Aorta (tissue), 5 donors: ENCODE measurements around the gene MANBA. TPM values are rescaled to one million over a fixed set of nuclear protein-coding genes. Genes with fewer than 3 reads are reported as not detected.

Experiments
- ATAC-seq: fragments of 200-7000 bp; cut with Tn5 transposase; one replicate; pipeline ENCODE4 v1.9.1; 2022; ENCODE audit warnings: moderate library complexity; ENCODE audit not compliant: low FRiP score
- DNase-seq, 2 donors: peaks; one replicate each; pipeline ENCODE4 v3.0.0-alpha.2; 2020
- H3K27ac ChIP-seq, 2 donors: one replicate each; pipeline ENCODE4 v1.5.1; 2013; ENCODE audit warnings: low read length in 2 of 2, mild to moderate bottlenecking in 2 of 2, moderate library complexity in 2 of 2, control low read depth in 1 of 2, inconsistent platforms in 1 of 2, low read depth in 1 of 2
- H3K27me3 ChIP-seq, 2 donors: one replicate each; pipeline ENCODE4 v1.6.1; 2013; ENCODE audit warnings: control low read depth in 1 of 2, low read length in 1 of 2, mild to moderate bottlenecking in 1 of 2, moderate library complexity in 1 of 2; ENCODE audit not compliant: insufficient read depth in 2 of 2, control insufficient read depth in 1 of 2
- H3K36me3 ChIP-seq, 2 donors: one replicate each; pipeline ENCODE4 v1.6.1; 2013; ENCODE audit warnings: control low read depth in 1 of 2, low read length in 1 of 2, mild to moderate bottlenecking in 1 of 2; ENCODE audit not compliant: insufficient read depth in 2 of 2, control insufficient read depth in 1 of 2
- H3K4me1 ChIP-seq, 2 donors: one replicate each; pipeline ENCODE4 v1.6.1; 2013; ENCODE audit warnings: low read length in 2 of 2, control low read depth in 1 of 2, mild to moderate bottlenecking in 1 of 2, moderate library complexity in 1 of 2; ENCODE audit not compliant: insufficient read depth in 2 of 2, control insufficient read depth in 1 of 2
- H3K4me3 ChIP-seq, 2 donors: one replicate each; pipeline ENCODE4 v1.5.1; 2013; ENCODE audit warnings: low read length in 2 of 2, control low read depth in 1 of 2, mild to moderate bottlenecking in 1 of 2
- H3K9me3 ChIP-seq: one replicate; pipeline ENCODE4 v1.6.1; 2013; ENCODE audit warnings: mild to moderate bottlenecking, low read length; ENCODE audit not compliant: control insufficient read depth
- WGBS, 2 donors: extraction: QIAGEN DNeasy Blood & Tissue Kit; methylation state at CpG; one replicate each; pipeline ENCODE4 v1.1.7; 2013; 5-methylcytosine and 5-hydroxymethylcytosine counted together
- intact Hi-C, 2 donors: fragments of 100-400 bp; cut with DNase I; formaldehyde crosslinking; loops; one replicate each; pipeline versions ENCODE4 v1.14.2 to v1.15.0; 2022
- polyA plus RNA-seq, 2 donors: library from polyadenylated mRNA; stranded (reverse); fragments of 200-250 nt; gene quantifications; one replicate each; pipeline ENCODE4 v1.2.3, GENCODE V29; 2013
- total RNA-seq, 2 donors: library from RNA; stranded (reverse); fragmentation: NEBNext Ultra II Directional; extraction: Animal tissue kit (Norgen Biotek cat#: 25700); gene quantifications; one replicate each; pipeline ENCODE4 v1.2.1, GENCODE V29; 2021
- donor health status: healthy with polysubstance abuse.
- donor health status: Bipolar disorder and iron deficiency.
- donor health status: DM: no; HTN: no; CAD: no.
- donor health status: DM: no; HTN: no; CAD: no.
- donor health status: DM: yes; HTN: yes; CAD: no.

Gene MANBA
- total and polyA plus RNA-seq, 4 donors, result 16.8 to 41.4 (median 20.4) TPM

- Histone ChIP-seq H3K4me3 (no peak overlapping the region), H3K9me3 (no peaks in the 10 kb centered on the region), H3K4me1 (no peaks in the 10 kb centered on the region), H3K36me3 (peaks cover 11% of the 10 kb centered on the region in 2 donors), H3K27ac (no peak overlapping the region), H3K27me3 (no peaks in the 10 kb centered on the region)
- ATAC-seq (no peak), DNase-seq (no peak)
- WGBS, 2 donors, result 86 to 90% methylated on average over 4 of the region's 4 CpGs
- intact Hi-C loops, result no loop called here
Observed at GRCh38 chr4:102599455-102599854, 161.3 kb downstream of the MANBA start.

- no peak for ATAC-seq
- no peak overlapping the region for H3K4me3 ChIP-seq
- 82 to 84% methylated on average over 6 of the region's 6 CpGs for WGBS, 2 donors
- intact Hi-C loops, result no loop called here
- no peak overlapping the region for H3K27ac ChIP-seq
- no peak for DNase-seq
- peaks cover 11% of the 10 kb centered on the region in 2 donors for H3K36me3 ChIP-seq
- no peaks in the 10 kb centered on the region for H3K27me3 ChIP-seq
- no peaks in the 10 kb centered on the region for H3K4me1 ChIP-seq
- H3K9me3 ChIP-seq, result no peaks in the 10 kb centered on the region
Observed at GRCh38 chr4:102598762-102599374, 161.9 kb downstream of the MANBA start.

GRCh38 chr4:102598086-102598761 is 162.5 kb downstream of the MANBA start:
- H3K4me3 ChIP-seq, result no peak overlapping the region
- H3K27ac ChIP-seq, result no peak overlapping the region
- H3K36me3 ChIP-seq, result peaks cover 11% of the 10 kb centered on the region in 2 donors
- no peaks in the 10 kb centered on the region for H3K4me1 ChIP-seq
- H3K27me3 ChIP-seq, result no peaks in the 10 kb centered on the region
- DNase-seq (no peak), ATAC-seq (no peak)
- intact Hi-C loops, result no loop called here
- H3K9me3 ChIP-seq, result no peaks in the 10 kb centered on the region
- 93 to 98% methylated on average over 1 of the region's 1 CpG for WGBS, 2 donors

GRCh38 chr4:102596532-102596931 is 164.2 kb downstream of the MANBA start:
- H3K4me1 ChIP-seq, result no peaks in the 10 kb centered on the region
- DNase-seq (no peak), ATAC-seq (no peak)
- WGBS, 2 donors, result 93 to 95% methylated on average over 4 of the region's 4 CpGs
- H3K4me3 ChIP-seq, result no peak overlapping the region
- intact Hi-C loops, result no loop called here
- no peaks in the 10 kb centered on the region for H3K27me3 ChIP-seq
- H3K9me3 ChIP-seq, result no peaks in the 10 kb centered on the region
- H3K36me3 ChIP-seq, result peaks cover 9% of the 10 kb centered on the region in 2 donors
- no peak overlapping the region for H3K27ac ChIP-seq

- ATAC-seq, result no peak
- no peaks in the 10 kb centered on the region for H3K9me3 ChIP-seq
- no peaks in the 10 kb centered on the region for H3K4me1 ChIP-seq
- no peak overlapping the region for H3K27ac ChIP-seq
- intact Hi-C loops, result no loop called here
- H3K36me3 ChIP-seq, result peaks cover 4 to 10% of the 10 kb centered on the region in 2 donors
- H3K4me3 ChIP-seq, result no peak overlapping the region
- H3K27me3 ChIP-seq, result no peaks in the 10 kb centered on the region
- 50 to 69% methylated on average over 2 of the region's 2 CpGs for WGBS, 2 donors
- no peak for DNase-seq
Observed at GRCh38 chr4:102594000-102594399, 166.8 kb downstream of the MANBA start.

GRCh38 chr4:102593147-102593546 is 167.6 kb downstream of the MANBA start:
- Histone ChIP-seq H3K4me3 (no peak overlapping the region), H3K27me3 (no peaks in the 10 kb centered on the region), H3K27ac (no peak overlapping the region), H3K36me3 (peaks cover 4 to 7% of the 10 kb centered on the region in 2 donors), H3K9me3 (no peaks in the 10 kb centered on the region), H3K4me1 (no peaks in the 10 kb centered on the region)
- DNase-seq (no peak), ATAC-seq (no peak)
- 89 to 93% methylated on average over 7 of the region's 7 CpGs for WGBS, 2 donors
- intact Hi-C loops, result no loop called here

- intact Hi-C loops, result no loop called here
- Histone ChIP-seq H3K9me3 (no peaks in the 10 kb centered on the region), H3K27ac (no peak overlapping the region), H3K4me3 (no peak overlapping the region), H3K27me3 (no peaks in the 10 kb centered on the region), H3K36me3 (peaks cover 4 to 9% of the 10 kb centered on the region in 2 donors), H3K4me1 (no peaks in the 10 kb centered on the region)
- ATAC-seq (no peak), DNase-seq (no peak)
Observed at GRCh38 chr4:102592256-102592655, 168.5 kb downstream of the MANBA start.

- intact Hi-C loops, result no loop called here
- no peaks in the 10 kb centered on the region for H3K4me1 ChIP-seq
- H3K4me3 ChIP-seq, result no peak overlapping the region
- ATAC-seq, result no peak
- peaks cover 8 to 10% of the 10 kb centered on the region in 2 donors for H3K36me3 ChIP-seq
- 58 to 60% methylated on average over 3 of the region's 3 CpGs for WGBS, 2 donors
- DNase-seq, result no peak
- no peaks in the 10 kb centered on the region for H3K9me3 ChIP-seq
- H3K27ac ChIP-seq, result no peak overlapping the region
- no peaks in the 10 kb centered on the region for H3K27me3 ChIP-seq
Observed at GRCh38 chr4:102589743-102590142, 171.0 kb downstream of the MANBA start.

GRCh38 chr4:102586644-102587021 is 174.1 kb downstream of the MANBA start:
- H3K27me3 ChIP-seq, result no peaks in the 10 kb centered on the region
- ATAC-seq, result no peak
- no peaks in the 10 kb centered on the region for H3K4me1 ChIP-seq
- 90 to 91% methylated on average over 4 of the region's 4 CpGs for WGBS, 2 donors
- intact Hi-C loops, result no loop called here
- no peaks in the 10 kb centered on the region for H3K9me3 ChIP-seq
- H3K27ac ChIP-seq, result no peak overlapping the region
- H3K4me3 ChIP-seq, result no peak overlapping the region
- peaks cover 8 to 10% of the 10 kb centered on the region in 2 donors for H3K36me3 ChIP-seq
- DNase-seq, result no peak
